Measurements from ENCODE around the gene ANP32B. TPM values are rescaled to one million over a fixed set of nuclear protein-coding genes. Genes with fewer than 3 reads are reported as not detected.
"Not testable (repeated sequence)": the region's sequence is repeated elsewhere in the genome, so short reads cannot be mapped to it uniquely, and the experiment has no call there.

Gene ANP32B
- total RNA-seq, 3 donors from 2014 or later (not counting 1 experiment from before 2014, with no cell fraction given): 89.9 to 107 (median 100) TPM

DNA sequence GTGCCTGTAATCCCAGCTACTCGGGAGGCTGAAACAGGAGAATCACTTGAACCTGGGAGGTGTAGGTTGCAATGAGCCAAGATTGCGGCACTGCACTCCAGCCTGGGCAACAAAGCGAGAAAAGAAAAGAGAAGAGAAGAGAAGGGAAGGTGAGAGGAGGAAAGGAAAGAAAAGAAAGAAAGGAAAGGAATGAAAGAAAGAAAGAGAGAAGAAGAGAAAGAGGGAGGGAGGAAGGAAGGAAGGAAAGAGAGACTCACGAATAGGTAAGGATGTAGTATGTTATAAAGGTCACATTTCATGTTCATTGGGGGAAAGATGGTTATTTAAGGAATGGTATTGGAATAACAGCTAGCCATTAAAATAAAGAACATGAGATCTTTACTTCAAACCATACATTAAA lies 10.4 kb upstream of the ANP32B start:
- no peak for ATAC-seq
- TF ChIP-seq, protein P1, sequence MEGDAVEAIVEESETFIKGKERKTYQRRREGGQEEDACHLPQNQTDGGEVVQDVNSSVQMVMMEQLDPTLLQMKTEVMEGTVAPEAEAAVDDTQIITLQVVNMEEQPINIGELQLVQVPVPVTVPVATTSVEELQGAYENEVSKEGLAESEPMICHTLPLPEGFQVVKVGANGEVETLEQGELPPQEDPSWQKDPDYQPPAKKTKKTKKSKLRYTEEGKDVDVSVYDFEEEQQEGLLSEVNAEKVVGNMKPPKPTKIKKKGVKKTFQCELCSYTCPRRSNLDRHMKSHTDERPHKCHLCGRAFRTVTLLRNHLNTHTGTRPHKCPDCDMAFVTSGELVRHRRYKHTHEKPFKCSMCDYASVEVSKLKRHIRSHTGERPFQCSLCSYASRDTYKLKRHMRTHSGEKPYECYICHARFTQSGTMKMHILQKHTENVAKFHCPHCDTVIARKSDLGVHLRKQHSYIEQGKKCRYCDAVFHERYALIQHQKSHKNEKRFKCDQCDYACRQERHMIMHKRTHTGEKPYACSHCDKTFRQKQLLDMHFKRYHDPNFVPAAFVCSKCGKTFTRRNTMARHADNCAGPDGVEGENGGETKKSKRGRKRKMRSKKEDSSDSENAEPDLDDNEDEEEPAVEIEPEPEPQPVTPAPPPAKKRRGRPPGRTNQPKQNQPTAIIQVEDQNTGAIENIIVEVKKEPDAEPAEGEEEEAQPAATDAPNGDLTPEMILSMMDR (IDR thresholded peaks at IDR 0.05): no peak
- peaks cover 3 to 11% of the 10 kb centered on the region in 2 donors for H3K27me3 Mint-ChIP-seq (ENCODE audit: low read depth in 2 of 2)
- H3K4me3 ChIP-seq (ENCODE audit: low read length): no peak overlapping the region
- no peak overlapping the region for H3K27ac Mint-ChIP-seq
- no peaks in the 10 kb centered on the region for H3K9me3 Mint-ChIP-seq
- no peaks in the 10 kb centered on the region for H3K36me3 Mint-ChIP-seq
- H3K4me3 Mint-ChIP-seq: no peak overlapping the region
- no peaks in the 10 kb centered on the region for H3K9me3 ChIP-seq (ENCODE audit: control insufficient read depth, insufficient read depth, low read length)
- no peaks in the 10 kb centered on the region for H3K27me3 ChIP-seq (ENCODE audit: control insufficient read depth, insufficient read depth, low read length)
- no peaks in the 10 kb centered on the region for H3K36me3 ChIP-seq (ENCODE audit: control insufficient read depth, insufficient read depth, low read length)
- no peaks in the 10 kb centered on the region for H3K4me1 ChIP-seq (ENCODE audit: control insufficient read depth, insufficient read depth, low read length)
- WGBS (ENCODE audit: insufficient coverage): 86% methylated on average over 4 of the region's 4 CpGs
- intact Hi-C loops (cut with micrococcal nuclease): no loop called here
- no peak overlapping the region for H3K27ac ChIP-seq (ENCODE audit: low read length)
- H3K4me1 Mint-ChIP-seq: no peaks in the 10 kb centered on the region
- no peak for DNase-seq

DNA sequence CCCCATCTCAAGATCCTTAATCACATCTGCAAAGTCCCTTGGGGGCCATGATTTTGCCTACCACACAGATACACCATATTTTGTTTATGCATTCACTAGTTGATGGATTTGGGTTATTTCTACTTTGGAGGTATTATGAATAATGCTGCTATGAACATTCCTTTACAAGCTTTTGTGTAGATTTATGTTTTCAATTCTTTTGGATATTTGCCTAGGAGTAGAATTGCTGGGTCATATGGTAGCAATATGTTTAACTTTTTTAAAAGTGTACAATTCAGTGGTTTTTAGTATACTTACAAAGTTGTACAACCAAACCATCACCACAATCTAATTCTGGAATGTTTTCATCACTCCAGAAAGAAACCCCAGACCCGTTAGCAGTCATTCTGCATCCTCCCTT lies 7.8 kb upstream of the ANP32B start:
- no peaks in the 10 kb centered on the region for H3K36me3 ChIP-seq (ENCODE audit: control insufficient read depth, insufficient read depth, low read length)
- H3K4me1 ChIP-seq (ENCODE audit: control insufficient read depth, insufficient read depth, low read length): no peaks in the 10 kb centered on the region
- H3K9me3 ChIP-seq (ENCODE audit: control insufficient read depth, insufficient read depth, low read length): no peaks in the 10 kb centered on the region
- H3K27ac Mint-ChIP-seq: no peak overlapping the region
- 23% methylated on average over 1 of the region's 1 CpG for WGBS (ENCODE audit: insufficient coverage)
- no peaks in the 10 kb centered on the region for H3K36me3 Mint-ChIP-seq
- no peaks in the 10 kb centered on the region for H3K4me1 Mint-ChIP-seq
- no peak overlapping the region for H3K4me3 Mint-ChIP-seq
- TF ChIP-seq, protein P1 (IDR thresholded peaks at IDR 0.05): no peak
- DNase-seq: no peak
- H3K9me3 Mint-ChIP-seq: no peaks in the 10 kb centered on the region
- intact Hi-C loops (cut with micrococcal nuclease): no loop called here
- peaks cover 3 to 11% of the 10 kb centered on the region in 2 donors for H3K27me3 Mint-ChIP-seq (ENCODE audit: low read depth in 2 of 2)
- ATAC-seq: no peak
- H3K27me3 ChIP-seq (ENCODE audit: control insufficient read depth, insufficient read depth, low read length): no peaks in the 10 kb centered on the region
- no peak overlapping the region for H3K4me3 ChIP-seq (ENCODE audit: low read length)
- H3K27ac ChIP-seq (ENCODE audit: low read length): no peak overlapping the region

DNA sequence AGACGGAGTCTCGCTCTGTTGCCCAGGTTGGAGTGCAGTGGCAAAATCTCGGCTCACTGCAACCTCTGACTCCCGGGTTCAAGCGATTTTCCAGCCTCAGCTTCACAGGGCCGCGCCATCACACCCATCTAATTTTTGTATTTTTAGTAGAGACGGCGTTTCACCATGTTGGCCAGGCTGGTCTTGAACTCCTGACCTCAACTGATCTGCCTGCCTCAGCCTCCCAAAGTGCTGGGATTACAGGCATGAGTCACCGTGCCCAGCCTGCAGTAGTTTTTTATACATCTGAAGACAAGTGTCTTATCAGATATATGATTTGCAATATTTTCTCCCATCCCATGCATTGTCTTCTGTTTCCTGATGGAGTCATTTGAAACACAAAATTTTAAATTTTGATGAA lies 6.5 kb upstream of the ANP32B start:
- H3K4me1 Mint-ChIP-seq; H3K4me3 ChIP-seq (ENCODE audit: low read length); H3K36me3 ChIP-seq (ENCODE audit: control insufficient read depth, insufficient read depth, low read length); DNase-seq; H3K27me3 ChIP-seq (ENCODE audit: control insufficient read depth, insufficient read depth, low read length); H3K27ac ChIP-seq (ENCODE audit: low read length); intact Hi-C loops (cut with micrococcal nuclease); H3K9me3 Mint-ChIP-seq; H3K4me1 ChIP-seq (ENCODE audit: control insufficient read depth, insufficient read depth, low read length); H3K9me3 ChIP-seq (ENCODE audit: control insufficient read depth, insufficient read depth, low read length); H3K4me3 Mint-ChIP-seq; H3K27ac Mint-ChIP-seq; H3K36me3 Mint-ChIP-seq; ATAC-seq: not testable (repeated sequence)
- 98% methylated on average over 10 of the region's 10 CpGs for WGBS (ENCODE audit: insufficient coverage)
- peaks cover 3 to 11% of the 10 kb centered on the region in 2 donors for H3K27me3 Mint-ChIP-seq (ENCODE audit: low read depth in 2 of 2)

DNA sequence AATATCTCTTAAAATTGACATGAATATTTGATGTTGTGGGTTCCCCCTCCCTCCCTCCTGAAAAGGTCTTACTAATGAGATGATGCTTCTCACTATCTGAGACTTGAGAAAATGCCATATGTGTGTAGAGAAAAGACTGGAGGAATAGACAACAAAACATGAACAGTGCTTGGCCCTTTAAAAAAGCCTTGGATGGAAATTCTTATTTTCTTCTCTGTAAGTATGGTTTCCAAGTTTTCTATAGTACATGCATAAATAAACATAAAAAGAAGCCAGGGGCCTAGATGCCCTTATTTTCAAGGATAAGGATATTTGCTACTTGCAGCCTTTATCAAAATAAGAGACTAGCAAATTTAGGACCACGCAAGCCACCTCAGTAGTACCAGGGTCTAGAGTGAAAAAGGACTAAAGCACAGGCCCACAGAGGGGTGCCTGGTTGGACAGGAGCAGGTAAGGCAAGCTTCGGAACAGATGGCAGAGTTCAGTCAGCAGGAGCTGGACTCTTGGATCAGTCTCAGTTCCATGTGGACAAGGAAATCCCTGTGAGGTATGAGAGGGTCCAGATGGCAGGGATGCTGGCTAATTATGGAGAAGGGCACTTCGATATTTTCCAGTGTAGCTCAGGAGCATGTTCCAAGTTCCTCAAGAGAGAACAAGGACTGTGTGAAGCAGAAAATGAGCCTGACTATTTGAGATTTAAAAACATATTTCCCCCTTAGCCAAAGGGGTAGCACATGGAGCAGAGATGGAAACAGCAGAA lies 4.6 kb upstream of the ANP32B start:
- no peaks in the 10 kb centered on the region for H3K36me3 ChIP-seq (ENCODE audit: control insufficient read depth, insufficient read depth, low read length)
- no peaks in the 10 kb centered on the region for H3K9me3 ChIP-seq (ENCODE audit: control insufficient read depth, insufficient read depth, low read length)
- intact Hi-C loops (cut with micrococcal nuclease): no loop called here
- H3K4me3 Mint-ChIP-seq: no peak overlapping the region
- H3K27me3 Mint-ChIP-seq (ENCODE audit: low read depth in 2 of 2): no peaks in the 10 kb centered on the region
- WGBS (ENCODE audit: insufficient coverage): 93% methylated on average over 3 of the region's 3 CpGs
- peaks cover 0 to 9% of the 10 kb centered on the region in 2 donors for H3K4me1 Mint-ChIP-seq
- H3K9me3 Mint-ChIP-seq: no peaks in the 10 kb centered on the region
- no peak for DNase-seq
- H3K27ac ChIP-seq (ENCODE audit: low read length): no peak overlapping the region
- peaks cover 7% of the 10 kb centered on the region for H3K4me1 ChIP-seq (ENCODE audit: control insufficient read depth, insufficient read depth, low read length)
- H3K27ac Mint-ChIP-seq: no peak overlapping the region
- H3K4me3 ChIP-seq (ENCODE audit: low read length): no peak overlapping the region
- no peaks in the 10 kb centered on the region for H3K27me3 ChIP-seq (ENCODE audit: control insufficient read depth, insufficient read depth, low read length)
- H3K36me3 Mint-ChIP-seq: no peaks in the 10 kb centered on the region
- ATAC-seq: no peak
- TF ChIP-seq, protein P1 (IDR thresholded peaks at IDR 0.05): no peak

Data from natural killer cell (primary cell).